ENCODE data around the gene PARP1.
"Not testable (repeated sequence)": the region's sequence is repeated elsewhere in the genome, so short reads cannot be mapped to it uniquely, and the experiment has no call there.

Gene PARP1

DNA sequence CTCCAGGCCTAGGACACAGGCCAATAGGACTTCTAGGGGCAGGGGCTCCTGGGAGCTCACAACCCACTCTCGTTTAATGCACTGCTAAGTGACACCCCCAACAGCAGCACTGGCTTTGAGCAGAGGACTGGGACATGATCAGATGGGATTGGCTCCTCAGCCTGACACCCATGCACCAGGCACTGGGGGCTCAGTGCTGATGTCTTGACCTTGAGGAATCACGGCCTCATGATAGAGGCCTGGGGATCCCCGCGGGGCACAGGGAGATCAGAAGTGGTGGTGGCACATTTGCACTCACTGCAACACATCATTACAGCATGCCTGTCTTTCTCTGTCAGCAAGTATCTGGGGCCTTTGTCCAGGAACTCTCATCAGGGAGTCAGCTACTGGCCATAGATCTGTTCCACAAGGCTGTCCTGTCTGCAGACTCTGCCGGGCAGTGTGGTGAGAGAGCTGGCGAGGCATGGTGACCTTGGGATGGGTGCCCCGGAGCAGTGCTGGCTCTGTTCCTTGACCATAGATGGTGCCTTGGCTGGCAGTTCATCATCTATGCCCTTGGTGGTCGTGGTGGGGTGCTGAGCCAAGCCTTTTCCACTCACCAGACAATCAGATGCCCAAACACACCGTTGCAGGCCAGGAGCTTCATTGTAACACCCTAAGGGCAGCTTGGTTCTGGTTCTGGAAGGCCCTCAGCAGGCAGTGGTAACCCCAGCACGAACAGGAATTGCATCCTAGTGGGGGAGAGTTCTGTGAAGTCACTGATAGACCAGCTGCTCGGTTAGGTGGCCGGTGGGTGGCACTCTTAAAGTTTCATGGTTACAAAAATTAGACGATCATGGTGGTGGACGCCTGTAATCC is 22.2 kb upstream of the PARP1 start:
- H3K4me3 ChIP-seq (ENCODE audit: low read depth, low read length): no peak overlapping the region

DNA sequence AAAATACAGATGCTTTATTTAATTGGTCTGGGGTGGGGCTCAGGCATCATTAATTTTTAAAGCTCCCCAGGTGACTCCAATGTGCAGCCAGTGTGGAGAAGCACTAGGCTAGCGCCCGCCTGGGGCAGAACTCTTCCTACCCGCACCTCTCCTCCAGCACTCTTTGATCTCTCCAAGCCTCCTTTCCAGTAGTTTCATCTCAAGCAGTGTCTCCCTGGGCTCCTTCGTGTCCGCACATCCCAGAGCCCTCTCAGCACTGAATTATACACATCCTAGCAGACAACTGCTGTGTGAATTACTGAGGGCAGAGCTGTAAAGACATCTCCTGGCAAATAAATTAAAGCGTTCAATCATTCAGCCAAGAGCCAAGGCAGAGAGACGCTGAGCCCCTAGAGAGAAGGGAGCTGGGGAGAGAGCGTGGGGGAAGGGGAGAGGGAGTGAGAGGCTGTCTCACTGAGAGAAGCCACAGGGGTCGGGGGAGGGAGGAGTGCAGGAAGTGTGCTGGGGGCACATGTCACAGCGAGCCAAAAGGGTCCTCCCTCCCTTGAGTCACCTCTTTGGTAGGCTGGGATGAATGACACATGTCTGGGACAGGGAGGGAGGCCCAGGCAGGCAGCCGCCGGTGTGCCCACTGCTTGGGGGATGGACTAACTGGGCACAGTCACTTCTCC is 21.0 kb upstream of the PARP1 start:
- no peak overlapping the region for H3K4me3 ChIP-seq (ENCODE audit: low read depth, low read length)

DNA sequence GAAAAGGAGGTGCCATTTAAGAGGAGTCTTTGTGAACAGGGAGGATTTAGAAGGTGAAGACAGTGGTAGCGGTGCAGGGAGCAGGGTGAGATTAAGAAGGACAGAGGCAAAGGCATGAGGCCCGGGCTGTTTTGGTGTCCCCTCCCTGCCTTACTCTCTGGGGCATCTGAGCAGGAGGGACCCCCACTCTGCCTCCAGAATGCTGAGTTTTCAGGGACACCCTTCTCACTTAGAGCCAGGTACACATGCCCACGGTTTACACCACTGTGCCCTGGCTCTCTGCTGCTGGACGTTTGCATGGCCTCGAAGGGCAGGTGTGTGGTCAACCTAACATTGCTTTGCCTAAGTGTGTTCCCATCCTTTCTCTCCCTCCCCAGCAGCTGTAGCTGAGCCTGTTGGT is 20.5 kb upstream of the PARP1 start:
- no peak overlapping the region for H3K4me3 ChIP-seq (ENCODE audit: low read depth, low read length)

DNA sequence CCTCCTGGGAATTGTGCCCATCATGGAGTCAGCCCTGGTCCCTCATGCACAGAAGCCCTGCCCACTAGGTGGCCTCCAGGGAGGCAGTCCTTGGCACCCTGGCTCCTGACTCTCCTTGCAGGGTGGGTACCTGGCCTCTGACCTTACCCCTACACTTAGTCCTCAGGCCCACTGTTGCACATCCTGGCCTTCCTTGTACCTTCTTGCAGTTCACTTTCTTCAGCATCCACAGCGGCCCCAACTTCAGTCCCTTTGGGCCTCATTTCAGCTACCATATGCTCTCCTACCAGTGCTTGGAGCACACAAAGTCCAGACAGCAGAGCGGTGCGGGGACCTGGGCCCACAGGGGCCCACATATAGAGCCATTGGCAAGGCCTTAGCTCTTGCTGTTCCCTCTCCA is 19.2 kb upstream of the PARP1 start:
- H3K4me3 ChIP-seq (ENCODE audit: low read depth, low read length): no peak overlapping the region

DNA sequence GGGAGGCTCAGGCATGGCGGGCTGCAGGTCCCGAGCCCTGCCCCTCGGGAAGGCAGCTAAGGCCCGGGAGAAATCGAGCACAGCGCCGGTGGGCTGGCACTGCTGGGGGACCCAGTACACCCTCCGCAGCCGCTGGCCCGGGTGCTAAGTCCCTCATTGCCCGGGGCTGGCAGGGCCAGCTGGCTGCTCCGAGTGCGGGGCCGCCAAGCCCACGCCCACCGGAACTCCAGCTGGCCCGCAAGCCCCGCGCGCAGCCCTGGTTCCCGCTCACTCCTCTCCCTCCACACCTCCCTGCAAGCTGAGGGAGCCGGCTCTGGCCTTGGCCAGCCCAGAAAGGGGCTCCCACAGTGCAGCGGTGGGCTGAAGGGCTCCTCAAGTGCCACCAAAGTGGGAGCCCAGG is 18.5 kb upstream of the PARP1 start:
- not testable (repeated sequence) for H3K4me3 ChIP-seq (ENCODE audit: low read depth, low read length)

DNA sequence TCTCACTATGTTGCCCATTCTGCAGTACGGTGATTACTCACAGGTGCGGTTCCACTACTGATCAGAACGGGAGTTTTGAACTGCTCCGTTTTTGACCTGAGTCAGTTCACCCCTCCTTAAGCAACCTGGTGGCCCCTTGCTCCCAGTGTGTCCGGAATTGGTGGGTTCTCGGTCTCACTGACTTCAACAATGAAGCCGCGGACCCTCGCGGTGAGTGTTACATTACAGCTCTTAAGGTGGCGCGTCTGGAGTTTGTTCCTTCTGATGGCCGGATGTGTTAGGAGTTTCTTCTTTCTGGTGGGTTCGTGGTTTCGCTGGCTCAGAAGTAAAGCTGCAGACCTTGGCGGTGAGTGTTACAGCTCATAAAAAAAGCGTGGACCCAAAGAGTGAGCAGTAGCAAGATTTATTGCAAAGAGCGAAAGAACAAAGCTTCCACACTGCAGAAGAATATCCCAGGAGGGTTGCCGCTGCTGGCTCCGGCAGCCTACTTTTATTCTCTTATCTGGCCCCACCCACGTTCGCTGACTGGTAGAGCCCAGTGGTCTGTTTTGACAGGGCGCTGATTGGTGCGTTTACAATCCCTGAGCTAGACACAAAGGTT is 17.6 kb upstream of the PARP1 start:
- H3K4me3 ChIP-seq (ENCODE audit: low read depth, low read length): no peak overlapping the region

DNA sequence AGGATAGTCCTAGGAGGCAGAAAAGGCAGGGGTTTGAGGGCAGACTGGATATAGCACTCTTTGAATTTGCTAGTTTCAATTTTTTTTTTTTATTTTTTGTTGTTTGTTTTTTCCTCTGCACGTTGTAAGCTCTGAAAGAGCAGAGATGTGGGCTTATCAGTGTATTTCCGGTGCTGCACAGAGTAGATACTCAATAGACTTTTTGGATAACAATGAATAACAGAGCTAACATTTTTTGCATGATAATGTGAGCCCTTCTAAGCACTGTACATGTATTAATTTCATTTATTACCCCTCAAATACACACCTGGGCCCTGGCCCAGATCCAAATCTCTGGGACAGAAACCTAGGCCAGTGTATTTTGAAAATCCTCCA is 17.1 kb upstream of the PARP1 start:
- H3K4me3 ChIP-seq (ENCODE audit: low read depth, low read length): no peak overlapping the region

DNA sequence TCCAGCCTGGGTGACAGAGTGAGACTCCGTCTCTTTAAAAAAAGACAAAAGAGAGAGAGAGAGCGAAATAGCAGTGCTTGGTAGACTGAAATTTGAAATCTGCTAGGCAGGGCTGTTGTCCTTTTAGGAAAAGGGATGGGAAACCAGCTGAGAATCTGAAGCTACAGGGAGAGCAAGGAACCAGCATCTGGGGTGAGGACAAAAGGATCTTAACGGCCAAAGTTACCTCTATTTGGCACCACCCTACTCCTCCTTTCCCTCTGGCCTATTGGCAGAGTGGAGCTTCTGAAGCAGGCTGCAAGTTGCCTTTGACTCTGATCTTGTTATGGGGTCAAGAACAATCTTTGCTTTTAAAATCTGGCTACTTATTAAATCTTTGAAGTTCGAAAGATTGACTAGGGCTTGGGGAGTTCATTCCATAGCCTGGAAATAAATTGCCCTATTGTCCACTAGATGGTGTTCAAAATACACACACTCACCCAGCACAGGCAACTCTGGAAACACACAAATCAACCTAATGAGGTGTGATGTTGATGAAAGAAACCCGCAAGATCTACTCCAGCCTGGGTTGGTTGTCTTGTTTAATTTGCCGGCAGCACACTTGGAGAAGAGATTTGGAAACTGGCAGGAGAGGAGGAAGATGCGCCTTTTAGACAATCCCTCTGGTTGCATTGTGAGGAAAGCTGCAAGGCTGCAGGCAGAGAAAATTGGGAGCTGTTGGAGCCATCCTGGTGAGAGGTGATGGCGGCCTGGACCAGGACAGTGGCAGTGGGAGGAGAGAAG is 16.5 kb upstream of the PARP1 start:
- H3K4me3 ChIP-seq (ENCODE audit: low read depth, low read length): no peak overlapping the region

DNA sequence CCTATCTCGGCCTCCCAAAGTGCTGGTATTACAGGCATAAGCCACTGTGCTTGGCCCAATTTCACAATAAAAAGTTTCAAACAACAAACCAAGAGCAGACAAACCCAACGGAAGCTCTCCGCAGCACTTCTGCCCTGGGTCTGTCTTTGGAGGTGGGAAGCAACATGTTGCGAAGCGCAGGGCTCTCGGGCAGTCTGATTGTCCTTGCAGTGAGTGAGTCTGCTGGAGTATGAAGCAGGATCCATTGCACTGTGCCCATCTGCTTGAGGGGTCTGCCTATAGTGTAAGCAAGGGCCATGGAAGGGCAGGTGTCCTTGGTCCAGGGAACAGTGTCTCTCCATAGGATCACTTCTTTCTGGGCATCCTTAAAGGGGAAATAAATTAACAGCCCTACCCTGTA is 14.6 kb upstream of the PARP1 start:
- H3K4me3 ChIP-seq (ENCODE audit: low read depth, low read length): no peak overlapping the region

DNA sequence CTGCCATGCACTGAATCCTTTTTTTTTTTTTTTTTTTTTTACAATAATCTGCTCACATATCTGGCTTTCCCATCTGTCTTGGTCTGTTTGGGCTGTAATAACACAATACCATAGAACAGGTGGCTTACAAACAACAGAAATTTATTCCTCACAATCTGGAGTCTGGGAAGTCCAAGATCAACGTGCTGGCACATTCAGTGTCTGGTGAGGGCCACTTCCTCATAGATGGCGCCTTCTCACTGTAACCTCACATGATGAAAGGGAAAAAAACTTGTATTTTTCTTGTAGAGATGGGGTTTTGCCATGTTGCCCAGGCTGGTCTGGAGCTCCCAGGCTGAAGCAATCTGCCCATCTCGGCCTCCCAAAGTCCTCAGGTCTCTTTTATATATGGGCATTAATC is 13.0 kb upstream of the PARP1 start:
- H3K4me3 ChIP-seq (ENCODE audit: low read depth, low read length): no peak overlapping the region

DNA sequence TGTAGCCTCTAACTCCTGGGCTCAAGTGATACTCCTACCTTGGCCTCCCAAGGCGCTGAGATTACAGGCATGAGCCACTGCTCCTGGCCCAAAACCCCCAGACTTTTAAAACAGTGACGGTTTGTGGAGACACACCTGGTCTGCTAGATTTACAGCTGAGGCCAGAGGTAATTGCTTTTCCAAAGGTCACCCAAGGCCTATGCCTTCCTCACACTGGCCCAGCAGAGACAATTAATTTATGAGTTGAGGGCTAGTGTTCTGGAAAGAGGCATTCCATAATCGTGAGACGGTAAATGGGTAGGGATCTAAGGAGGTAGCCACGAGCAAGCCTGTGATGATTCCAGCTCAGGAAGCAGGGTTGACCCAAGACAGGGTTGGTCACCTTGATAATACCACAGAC is 12.4 kb upstream of the PARP1 start:
- no peak overlapping the region for H3K4me3 ChIP-seq (ENCODE audit: low read depth, low read length)

DNA sequence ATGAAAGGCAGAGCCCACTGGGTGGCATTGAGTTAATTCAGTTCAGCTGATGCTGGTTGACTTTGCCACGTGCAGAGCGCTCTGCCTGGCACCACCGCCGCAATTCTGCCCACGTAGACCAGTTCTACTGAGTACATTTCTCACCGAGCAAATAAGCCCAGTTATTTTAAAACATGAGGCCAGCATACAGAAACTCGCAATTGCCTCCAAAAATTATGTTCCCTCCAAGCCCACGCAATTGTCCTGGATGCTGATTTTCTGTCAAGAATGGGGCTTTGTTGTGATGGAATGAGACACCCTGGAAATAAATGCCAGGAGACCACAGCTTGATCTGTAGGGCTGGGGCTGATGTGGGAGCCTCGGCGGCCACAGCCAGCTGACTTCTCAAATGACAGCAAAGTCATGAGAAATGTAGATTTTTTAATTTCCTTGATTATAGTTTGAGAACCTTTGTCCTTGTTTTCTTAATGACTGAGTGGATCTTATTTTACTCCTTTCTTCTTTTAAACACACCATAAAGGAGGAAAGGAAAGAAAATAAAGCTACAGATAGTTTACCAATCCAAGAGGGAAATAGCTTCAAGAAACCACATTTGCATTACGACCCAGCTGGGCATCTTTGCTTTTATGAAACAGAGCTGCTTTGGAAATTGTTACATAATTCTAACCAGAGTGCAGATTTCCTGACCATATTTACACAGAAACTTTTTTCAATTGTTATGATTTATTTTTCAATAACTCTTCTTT is 11.6 kb upstream of the PARP1 start:
- no peak overlapping the region for H3K4me3 ChIP-seq (ENCODE audit: low read depth, low read length)

DNA sequence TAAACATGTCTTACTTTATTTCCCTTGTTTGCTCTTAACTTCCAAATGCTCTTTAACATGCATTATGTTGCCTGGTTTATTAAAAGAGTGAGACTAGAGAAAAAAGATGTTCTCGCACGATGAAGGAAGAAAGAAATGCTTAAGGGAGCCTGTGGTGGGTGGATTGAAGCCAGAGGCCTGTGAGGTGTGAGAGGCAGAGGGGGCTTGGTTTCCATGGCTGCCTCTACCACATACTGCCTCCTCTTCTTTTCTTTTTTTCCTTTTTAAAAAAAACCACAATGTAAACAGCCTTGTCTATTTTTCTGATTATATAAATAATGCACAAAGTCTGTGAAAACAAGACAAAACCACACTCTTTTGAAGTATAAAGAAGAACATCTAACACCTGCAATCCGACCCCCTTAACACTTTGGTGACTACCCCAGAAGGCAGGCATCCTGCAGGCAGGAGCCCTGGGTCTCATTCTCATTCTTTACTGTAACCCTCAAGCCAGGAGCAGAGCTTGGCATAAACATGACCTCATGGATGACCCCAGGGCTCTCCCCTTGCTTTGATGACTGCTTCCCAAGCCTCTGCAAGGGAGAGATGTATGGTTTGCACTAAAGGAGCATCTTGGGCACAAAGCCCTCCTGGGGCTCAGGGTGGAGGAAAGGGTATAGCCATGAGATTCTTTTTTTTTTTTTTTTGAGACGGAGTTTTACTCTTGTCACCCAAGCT is 10.1 kb upstream of the PARP1 start:
- no peak overlapping the region for H3K4me3 ChIP-seq (ENCODE audit: low read depth, low read length)

DNA sequence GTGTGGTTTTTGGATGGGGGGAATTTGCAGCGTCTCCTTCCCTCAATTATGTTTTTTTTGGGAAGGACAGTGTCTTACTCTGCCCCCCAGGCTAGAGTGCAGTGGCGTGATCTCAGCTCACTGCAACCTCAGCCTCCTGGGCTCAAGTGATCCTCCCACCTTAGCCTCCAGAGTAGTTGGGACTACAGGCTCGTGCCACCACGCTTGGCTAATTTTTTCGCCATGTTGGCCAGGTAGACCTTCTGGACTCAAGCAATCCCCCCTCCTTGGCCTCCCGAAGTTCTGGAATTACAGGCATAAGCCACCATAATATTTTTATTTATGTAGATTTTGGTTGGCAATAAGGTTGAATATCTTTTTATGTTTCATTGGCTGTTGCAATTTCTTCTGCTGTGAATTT is 9.5 kb upstream of the PARP1 start:
- H3K4me3 ChIP-seq (ENCODE audit: low read depth, low read length): no peak overlapping the region

DNA sequence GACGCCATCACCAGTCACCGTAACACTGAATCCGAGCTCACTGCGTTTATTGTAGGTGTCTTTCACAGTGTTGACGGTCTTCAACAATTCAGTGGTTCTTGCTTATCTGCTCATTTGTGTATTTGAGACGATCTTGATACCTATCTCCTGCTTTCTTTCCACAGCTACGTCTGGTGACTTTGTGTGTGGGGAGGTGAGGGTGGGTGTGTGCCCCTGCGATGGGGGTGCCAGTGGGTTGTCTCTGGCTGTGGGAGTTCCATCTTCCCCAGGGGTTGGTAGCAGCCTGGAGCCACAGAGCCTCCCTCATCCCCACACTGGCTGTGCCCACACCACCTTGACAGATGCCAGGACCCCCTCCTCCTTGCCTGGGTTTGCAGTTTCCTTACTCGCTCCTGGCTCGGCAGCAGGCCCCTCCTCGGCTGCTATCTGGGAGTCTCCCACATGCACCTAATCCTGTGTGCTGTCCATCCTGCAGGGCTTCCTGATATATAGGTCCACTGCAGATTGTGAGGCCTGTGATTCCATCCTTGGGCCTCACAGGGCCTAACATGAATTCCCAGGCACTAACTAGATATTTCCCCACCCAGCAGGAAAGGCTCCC is 6.3 kb upstream of the PARP1 start:
- no peak overlapping the region for H3K4me3 ChIP-seq (ENCODE audit: low read depth, low read length)

DNA sequence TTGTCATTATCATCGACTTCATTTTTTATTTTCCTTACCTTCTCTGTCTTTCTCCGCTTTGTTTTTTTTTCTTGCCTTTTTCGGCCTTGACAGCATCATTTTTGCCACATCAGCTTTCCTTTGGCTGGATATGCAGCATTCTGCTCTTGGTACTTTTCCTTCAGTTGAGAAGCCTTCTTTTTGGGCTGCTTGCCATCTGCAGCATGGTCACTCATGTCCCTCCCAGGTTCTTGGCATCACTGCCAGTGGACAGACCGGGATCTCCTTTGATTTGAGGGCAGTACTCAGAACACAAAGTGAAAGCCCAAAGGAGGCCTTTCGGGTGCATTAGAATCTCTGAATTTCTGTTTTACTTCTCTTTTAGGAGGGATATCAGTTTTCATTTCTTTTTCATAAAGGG is 3.7 kb upstream of the PARP1 start:
- no peak overlapping the region for H3K4me3 ChIP-seq (ENCODE audit: low read depth, low read length)

DNA sequence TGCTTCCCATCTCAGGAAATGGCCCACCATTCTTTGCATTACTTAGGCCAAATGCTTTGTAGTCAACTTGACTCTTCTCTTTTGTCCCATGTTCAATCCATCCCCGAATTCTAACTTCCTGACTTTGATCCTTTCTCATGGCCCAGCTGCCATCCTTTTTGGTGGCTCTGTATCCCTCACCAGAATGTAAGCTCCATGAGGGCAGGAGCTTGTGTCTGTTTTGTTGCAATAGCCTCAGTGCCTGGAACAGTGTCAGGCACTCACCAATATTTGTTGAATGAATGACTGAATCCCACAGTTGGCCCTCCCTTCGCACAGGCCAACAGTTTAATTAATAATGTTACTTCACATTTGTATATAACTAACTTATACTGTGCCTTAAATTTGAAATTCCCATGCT is 3.1 kb upstream of the PARP1 start:
- H3K4me3 ChIP-seq (ENCODE audit: low read depth, low read length): no peak overlapping the region

DNA sequence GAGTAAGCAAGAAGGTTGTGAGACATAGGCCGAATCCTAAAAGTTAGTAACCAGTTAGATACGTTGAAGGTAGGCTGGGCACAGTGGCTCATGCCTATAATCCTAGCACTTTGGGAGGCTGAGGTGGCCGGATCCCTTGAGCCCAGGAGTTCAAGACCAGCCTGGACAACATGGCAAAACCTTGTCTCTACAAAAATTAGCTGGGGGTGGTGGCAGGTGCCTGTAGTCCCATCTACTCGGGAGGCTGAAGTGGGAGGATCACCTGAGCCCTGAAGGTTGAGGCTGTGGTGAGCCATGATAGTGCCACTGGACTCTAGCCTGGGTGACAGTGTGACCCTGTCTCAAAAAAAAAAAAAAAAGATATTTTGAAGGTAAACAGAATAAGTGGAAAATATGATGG is 1.5 kb upstream of the PARP1 start:
- H3K4me3 ChIP-seq (ENCODE audit: low read depth, low read length): no peak overlapping the region

DNA sequence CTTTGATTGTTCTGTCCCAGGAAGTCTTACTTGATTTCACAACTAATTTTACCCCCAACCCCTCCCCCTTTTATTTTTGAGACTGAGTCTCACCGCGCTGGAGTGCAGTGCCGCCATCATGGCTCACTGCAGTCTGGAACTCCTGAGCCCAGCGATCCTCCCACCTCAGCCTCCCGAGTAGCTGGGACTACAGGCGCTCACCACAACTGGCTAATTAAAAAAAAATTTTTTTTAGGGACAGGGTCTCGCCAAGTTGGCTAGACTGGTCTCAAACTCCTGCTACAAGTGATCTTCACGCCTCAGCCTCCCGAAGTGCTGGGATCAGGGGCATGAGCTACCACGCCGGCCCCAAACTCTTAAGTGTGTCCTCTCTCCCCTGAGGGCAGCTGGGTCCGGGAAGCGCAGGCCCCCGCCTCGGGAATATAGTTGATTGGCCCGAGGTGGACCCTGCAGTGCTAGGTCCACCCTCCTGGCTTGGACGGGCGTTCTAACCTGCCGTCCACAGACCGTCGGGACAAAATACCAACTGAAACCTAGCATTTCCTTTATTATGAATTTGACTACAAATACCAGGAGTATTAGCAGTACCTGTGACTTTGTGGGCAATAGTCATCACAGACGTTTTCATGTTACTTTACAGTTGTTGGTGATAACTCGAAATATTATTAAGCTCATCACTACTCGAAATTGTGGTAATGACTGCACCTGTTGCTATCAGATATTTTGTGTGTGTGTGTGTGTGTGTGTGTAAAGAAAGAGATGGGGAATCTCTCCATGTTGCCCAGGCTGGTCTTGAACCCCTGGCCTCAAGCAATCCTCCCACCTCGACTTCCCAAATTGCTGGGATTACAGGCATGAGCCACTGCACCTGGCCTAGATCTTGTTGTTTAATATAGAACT is 642 bp upstream of the PARP1 start:
- H3K4me3 ChIP-seq (ENCODE audit: low read depth, low read length): peak overlapping the region; percentile 91
